Left lung (tissue), 10 donors: Measurements from ENCODE around the gene PSTPIP2. TPM values are rescaled to one million over a fixed set of nuclear protein-coding genes. Genes with fewer than 3 reads are reported as not detected.

Experiments
- ATAC-seq: fragments of 200-7000 bp; cut with Tn5 transposase; one replicate; pipeline ENCODE4 v1.9.1; 2020; ENCODE audit warnings: moderate library complexity
- DNase-seq, 4 donors: peaks; one replicate each; pipeline ENCODE4 v3.0.0-alpha.2; 2013 to 2020
- H3K27ac ChIP-seq, 2 donors: fragments of 200-600 bp; sonication (generic) in 1 of 2; one replicate each; pipeline versions ENCODE4 v1.5.0 to v1.8.0; 2020 to 2021
- H3K27me3 ChIP-seq, 2 donors: fragments of 200-600 bp; sonication (generic) in 1 of 2; one replicate each; pipeline versions ENCODE4 v1.5.0 to v1.8.0; 2020 to 2021
- H3K36me3 ChIP-seq, 2 donors: fragments of 200-600 bp; sonication (generic) in 1 of 2; one replicate each; pipeline versions ENCODE4 v1.5.0 to v1.8.0; 2020 to 2021
- H3K4me1 ChIP-seq, 2 donors: fragments of 200-600 bp; one replicate each; pipeline ENCODE4 v1.8.0; 2021
- H3K4me3 ChIP-seq, 2 donors: fragments of 200-600 bp; sonication (generic) in 1 of 2; one replicate each; pipeline versions ENCODE4 v1.5.0 to v1.8.0; 2020 to 2021; ENCODE audit warnings: mild to moderate bottlenecking in 1 of 2
- H3K9me3 ChIP-seq, 2 donors: fragments of 200-600 bp; sonication (generic) in 1 of 2; one replicate each; pipeline versions ENCODE4 v1.5.0 to v1.8.0; 2020 to 2021
- CTCF ChIP-seq, 2 donors: fragments of 200-600 bp; sonication (generic) in 1 of 2; IDR thresholded peaks; one replicate each; pipeline versions ENCODE4 v1.5.0 to v1.8.0; 2021; ENCODE audit warnings: antibody characterized with exemption in 2 of 2
- intact Hi-C, 2 donors: fragments of 100-400 bp; cut with DNase I; formaldehyde crosslinking; loops; one replicate each; pipeline versions ENCODE4 v1.11.2 to v1.14.2; 2022
- polyA plus RNA-seq, 6 donors: library from polyadenylated mRNA; unstranded; fragments of 120-200 nt; gene quantifications; one replicate each; pipeline ENCODE4 v1.2.1, GENCODE V29; 2013; ENCODE audit not compliant: insufficient read length in 6 of 6
- total RNA-seq, 2 donors: library from RNA; stranded (reverse); fragmentation: NEBNext Ultra II Directional; extraction: Animal tissue kit (Norgen Biotek cat#: 25700); gene quantifications; one replicate each; pipeline ENCODE4 v1.2.1, GENCODE V29; 2021
- donor health status: DM: no; HTN: yes; CAD: no.
- donor health status: DM: no; HTN: no; CAD: no.

PSTPIP2 gene
- total and polyA plus RNA-seq, 8 donors: 5.2 to 21.8 (median 7.6) TPM

- Histone ChIP-seq H3K4me1 (peaks cover 0 to 50% of the 10 kb centered on the region in 2 donors), H3K4me3 (no peak overlapping the region), H3K27me3 (no peaks in the 10 kb centered on the region), H3K27ac (no peak overlapping the region), H3K9me3 (no peaks in the 10 kb centered on the region), H3K36me3 (no peaks in the 10 kb centered on the region)
- ATAC-seq (no peak), DNase-seq (no peak)
- no peak for TF ChIP-seq CTCF (IDR thresholded peaks at IDR 0.05)
- intact Hi-C loops: no loop called here
These were observed 25.4 kb downstream of the PSTPIP2 start for GRCh38 chr18:46046688-46047087.

- no peaks in the 10 kb centered on the region for H3K9me3 ChIP-seq
- intact Hi-C loops: no loop called here
- H3K4me1 ChIP-seq: peaks cover 0 to 50% of the 10 kb centered on the region in 2 donors
- no peak overlapping the region for H3K4me3 ChIP-seq
- ATAC-seq: no peak
- H3K27me3 ChIP-seq: no peaks in the 10 kb centered on the region
- no peak overlapping the region for H3K27ac ChIP-seq
- no peak for DNase-seq
- TF ChIP-seq CTCF (IDR thresholded peaks at IDR 0.05): no peak
- no peaks in the 10 kb centered on the region for H3K36me3 ChIP-seq
These were observed 25.9 kb downstream of the PSTPIP2 start for GRCh38 chr18:46046126-46046525.

GRCh38 chr18:46042571-46043123 lies 29.4 kb downstream of the PSTPIP2 start:
- peaks cover 0 to 44% of the 10 kb centered on the region in 2 donors for H3K4me1 ChIP-seq
- H3K27me3 ChIP-seq: no peaks in the 10 kb centered on the region
- no peak for TF ChIP-seq CTCF (IDR thresholded peaks at IDR 0.05)
- H3K4me3 ChIP-seq: no peak overlapping the region
- H3K27ac ChIP-seq: peak overlapping the region in 1 of 2 donors; percentile 68
- intact Hi-C loops: no loop called here
- ATAC-seq: peak; percentile 63
- H3K9me3 ChIP-seq: no peaks in the 10 kb centered on the region
- H3K36me3 ChIP-seq: peaks cover 0 to 10% of the 10 kb centered on the region in 2 donors
- no peak for DNase-seq

- no peak for TF ChIP-seq CTCF (IDR thresholded peaks at IDR 0.05)
- Histone ChIP-seq H3K4me1 (peaks cover 0 to 40% of the 10 kb centered on the region in 2 donors), H3K4me3 (no peak overlapping the region), H3K27ac (no peak overlapping the region), H3K27me3 (no peaks in the 10 kb centered on the region), H3K36me3 (peaks cover 0 to 12% of the 10 kb centered on the region in 2 donors), H3K9me3 (no peaks in the 10 kb centered on the region)
- intact Hi-C loops: no loop called here
- DNase-seq (no peak), ATAC-seq (no peak)
These were observed 31.3 kb downstream of the PSTPIP2 start for GRCh38 chr18:46040747-46041104.

- no peak for ATAC-seq
- no peak overlapping the region for H3K27ac ChIP-seq
- H3K4me3 ChIP-seq: no peak overlapping the region
These were observed 31.9 kb downstream of the PSTPIP2 start for GRCh38 chr18:46040033-46040746.

More at GRCh38 chr18:46040033-46040746, 31.9 kb downstream of the PSTPIP2 start:
- intact Hi-C loops: no loop called here
- Histone ChIP-seq H3K36me3 (peaks cover 0 to 12% of the 10 kb centered on the region in 2 donors), H3K9me3 (no peaks in the 10 kb centered on the region), H3K4me1 (peaks cover 0 to 40% of the 10 kb centered on the region in 2 donors), H3K27me3 (no peaks in the 10 kb centered on the region)
- TF ChIP-seq CTCF (IDR thresholded peaks at IDR 0.05): no peak
- DNase-seq: no peak
